BLaER1 treated with 17β-estradiol and CSF1 and Interleukin-3, amounts not matched to agents 10 nM and 100 nM (cell line): ENCODE results near the gene TMEM184B.
A peak's percentile ranks its signal among the peaks of the same experiment; 100 is the strongest.

Experiments
- H3K27ac ChIP-seq, 11 experiments: shearing (Covaris generic); formaldehyde crosslinking; 2 replicates each; pipeline ENCODE4 v1.8.1; 2022
- H3K27me3 ChIP-seq, 11 experiments: shearing (Covaris generic); formaldehyde crosslinking; 2 replicates each; pipeline ENCODE4 v1.8.1; 2022
- H3K36me3 ChIP-seq, 11 experiments: shearing (Covaris generic); formaldehyde crosslinking; 2 replicates each; pipeline ENCODE4 v1.8.1; 2022
- H3K4me1 ChIP-seq, 10 experiments: shearing (Covaris generic); formaldehyde crosslinking; 2 replicates each; pipeline ENCODE4 v1.8.1; 2022
- H3K4me2 ChIP-seq, 11 experiments: shearing (Covaris generic); formaldehyde crosslinking; 2 replicates each; pipeline ENCODE4 v1.8.1; 2022
- H3K4me3 ChIP-seq, 10 experiments: shearing (Covaris generic); formaldehyde crosslinking; 2 replicates each; pipeline ENCODE4 v1.8.1; 2022
- H3K9ac ChIP-seq, 11 experiments: shearing (Covaris generic); formaldehyde crosslinking; 2 replicates each; pipeline ENCODE4 v1.8.1; 2022
- H3K9me3 ChIP-seq, 11 experiments: shearing (Covaris generic); formaldehyde crosslinking; replicated peaks in 1 of 11; 2 replicates each; pipeline ENCODE4 v1.8.1; 2022
- H4K20me1 ChIP-seq, 11 experiments: shearing (Covaris generic); formaldehyde crosslinking; 2 replicates each; pipeline ENCODE4 v1.8.1; 2022
- Cebpa-rat ChIP-seq, 11 experiments: shearing (Covaris generic); IDR thresholded peaks; 2 replicates each; pipeline ENCODE4 v1.8.1; 2022

The TMEM184B gene

DNA sequence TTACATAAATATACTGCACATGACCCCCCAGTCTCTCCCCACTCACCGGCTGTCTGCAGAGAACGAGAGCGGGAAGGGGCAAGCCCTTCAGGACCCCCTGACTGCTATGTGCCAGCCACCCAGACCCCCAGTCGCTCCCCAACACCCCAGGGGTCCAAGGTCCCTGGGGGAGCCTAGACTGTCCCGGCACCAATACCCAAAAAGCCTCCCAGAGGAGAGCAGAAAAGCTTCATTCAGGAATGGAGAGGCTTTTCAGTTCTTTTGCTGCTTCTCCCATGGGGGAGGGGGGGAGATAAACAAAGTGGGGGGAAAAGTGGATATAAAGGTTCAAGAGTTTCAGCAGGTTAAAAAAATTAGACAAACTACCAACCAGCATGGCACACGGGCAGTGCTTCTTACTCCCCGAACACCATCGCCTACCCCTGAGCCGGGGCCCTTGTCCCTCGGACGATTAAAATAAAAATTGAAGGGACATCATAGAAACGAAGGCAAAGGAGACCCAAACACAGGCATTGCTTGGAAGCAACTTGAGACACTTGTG, 43.1 kb upstream of the TMEM184B start:
- H3K27ac ChIP-seq, result peak overlapping the region; percentile 93 to 99 (median 98)

DNA sequence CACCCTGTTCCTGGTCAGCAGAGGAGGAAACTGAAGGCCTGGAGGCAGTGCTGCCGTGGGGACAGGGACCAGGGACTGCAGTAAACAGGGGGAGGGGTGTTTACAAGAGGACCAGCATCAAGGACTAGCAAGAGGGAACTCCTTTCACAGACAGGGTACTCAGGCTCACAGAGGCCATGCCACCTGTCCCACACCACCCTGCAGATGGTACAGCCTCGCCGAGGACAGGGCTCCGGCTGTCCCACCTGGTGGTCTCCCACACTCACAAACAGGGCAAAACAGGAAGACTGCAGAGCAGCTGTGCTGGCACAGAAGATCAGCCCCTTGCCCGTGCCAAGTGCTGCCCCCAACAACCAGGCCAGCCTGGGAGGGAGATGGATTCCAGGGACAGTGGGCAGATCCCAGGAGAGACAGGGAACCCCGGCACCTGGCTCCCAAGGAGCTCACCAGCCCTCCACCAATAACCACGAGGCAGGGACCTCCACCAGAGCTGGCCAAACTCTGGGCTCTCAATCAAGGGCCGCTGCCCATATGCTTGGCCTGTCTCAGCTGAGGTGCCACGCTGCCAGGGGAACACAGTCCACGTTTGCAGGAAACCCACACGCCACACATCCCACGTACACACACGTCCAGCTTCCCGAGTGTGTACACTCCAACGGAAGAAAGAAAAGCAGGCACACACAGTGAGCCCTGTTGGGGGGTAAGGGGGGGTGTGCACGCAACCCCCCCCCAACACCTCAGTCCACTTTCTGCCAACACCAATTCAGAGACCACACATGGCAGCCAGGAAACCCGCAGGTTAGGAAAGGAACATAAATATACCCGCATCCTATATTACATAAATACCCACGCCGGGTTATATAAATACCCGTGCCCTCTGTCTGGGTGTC, 42.4 kb upstream of the TMEM184B start:
- peaks cover 66 to 73% (median 71%) of the 10 kb centered on the region in 10 experiments for H3K4me1 ChIP-seq
- TF ChIP-seq Cebpa-rat (IDR thresholded peaks at IDR 0.05), result no peak
- no peaks in the 10 kb centered on the region for H3K9me3 ChIP-seq
- peaks cover 57 to 68% (median 63%) of the 10 kb centered on the region in 11 experiments for H4K20me1 ChIP-seq
- H3K27ac ChIP-seq, result peak overlapping the region; percentile 93 to 99 (median 98); a peak in 21 of 22 replicates
- peak overlapping the region; percentile 97 to 100 (median 99) for H3K4me2 ChIP-seq
- peak overlapping the region; percentile 95 to 100 (median 99) for H3K9ac ChIP-seq
- H3K4me3 ChIP-seq, result peak overlapping the region; percentile 76 to 100 (median 94)
- H3K27me3 ChIP-seq, result no peaks in the 10 kb centered on the region
- peaks cover 24 to 43% (median 39%) of the 10 kb centered on the region in 11 experiments for H3K36me3 ChIP-seq

More for the DNA sequence above, 43.1 kb upstream of the TMEM184B start:
- Histone ChIP-seq H3K4me1 (peaks cover 58 to 66% (median 63%) of the 10 kb centered on the region in 10 experiments), H3K9me3 (no peaks in the 10 kb centered on the region), H3K9ac (peak overlapping the region; percentile 95 to 100 (median 99)), H3K4me3 (peak overlapping the region; percentile 76 to 100 (median 94)), H3K27me3 (no peaks in the 10 kb centered on the region), H3K4me2 (peak overlapping the region; percentile 97 to 100 (median 99)), H3K36me3 (peaks cover 17 to 36% (median 32%) of the 10 kb centered on the region in 11 experiments), H4K20me1 (peaks cover 50 to 61% (median 56%) of the 10 kb centered on the region in 11 experiments)
- TF ChIP-seq Cebpa-rat (IDR thresholded peaks at IDR 0.05), result no peak

DNA sequence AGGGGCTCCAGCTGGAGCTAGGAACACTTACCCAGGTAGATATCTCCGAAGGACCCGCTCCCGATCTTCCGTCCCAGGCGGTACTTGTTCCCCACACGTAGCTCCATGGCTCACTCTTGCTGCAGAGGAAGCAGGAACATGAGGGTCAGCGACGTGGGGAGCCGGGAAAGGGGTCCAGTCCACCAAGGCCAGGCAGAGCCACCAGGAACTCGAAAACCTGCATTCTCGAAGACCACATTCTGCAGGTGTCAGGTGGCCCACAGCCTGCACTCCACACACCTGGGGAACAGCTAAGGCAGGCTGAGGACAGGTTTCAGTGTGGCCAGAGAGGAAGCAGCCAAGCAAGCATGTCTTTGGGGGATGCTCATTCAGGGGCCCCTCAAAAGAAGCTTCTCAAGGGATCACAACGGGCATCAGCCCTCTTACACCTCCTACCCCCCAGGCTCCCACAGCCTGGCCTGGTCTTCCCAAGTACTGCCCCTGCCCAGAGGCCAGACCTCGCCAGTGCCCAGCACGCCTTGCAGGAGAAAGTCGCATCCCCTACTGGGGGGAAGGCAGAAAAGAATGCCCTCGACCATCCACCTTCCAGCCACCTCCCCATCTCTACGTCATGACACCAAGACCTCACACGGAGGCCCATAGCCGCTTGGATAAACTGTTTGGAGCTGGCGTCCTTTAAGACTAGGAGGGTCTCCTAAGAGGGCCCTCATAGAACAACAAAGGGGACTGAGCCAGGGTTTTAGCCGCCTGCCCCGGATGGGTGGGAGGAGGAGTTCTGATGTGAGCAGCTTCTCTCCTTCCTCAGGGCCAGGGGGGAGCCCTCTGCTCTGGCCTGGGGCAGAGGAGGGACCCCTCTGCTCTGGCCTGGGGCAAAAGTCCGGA, 41.5 kb upstream of the TMEM184B start:
- H3K27ac ChIP-seq, result peak overlapping the region; percentile 93 to 99 (median 98); a peak in 21 of 22 replicates

DNA sequence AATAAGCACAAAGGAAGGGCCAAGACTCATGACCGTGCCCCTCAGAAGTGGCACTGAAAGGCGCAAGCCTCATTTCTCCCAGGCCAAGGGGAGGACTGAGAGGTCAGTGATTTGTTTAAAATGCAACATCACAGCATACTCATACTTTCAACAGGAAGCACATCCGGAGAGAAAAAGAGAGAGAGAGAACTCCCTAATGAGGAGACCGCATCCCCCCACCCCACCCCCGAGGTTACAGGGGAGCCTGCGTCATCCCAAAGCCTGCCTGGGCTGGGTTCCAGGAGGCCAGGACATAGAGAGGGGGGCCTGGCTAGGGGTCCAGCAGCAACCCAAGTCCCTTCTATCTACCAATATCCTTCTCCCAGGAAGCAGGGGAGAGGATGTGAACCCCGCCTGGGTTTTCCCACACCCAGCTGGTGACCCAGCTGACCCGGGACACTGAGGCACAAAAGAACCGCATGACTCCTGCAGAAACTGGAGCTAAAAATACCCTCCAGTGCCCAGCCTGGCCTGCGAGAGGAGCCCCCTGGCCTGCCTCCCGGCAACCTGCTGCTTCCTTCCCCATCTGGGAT, 40.7 kb upstream of the TMEM184B start:
- peak overlapping the region; percentile 95 to 100 (median 99) for H3K9ac ChIP-seq
- no peak for TF ChIP-seq Cebpa-rat (IDR thresholded peaks at IDR 0.05)
- peak overlapping the region; percentile 76 to 100 (median 94); a peak in 19 of 20 replicates for H3K4me3 ChIP-seq

More for the DNA sequence above, 41.5 kb upstream of the TMEM184B start:
- Histone ChIP-seq H3K27me3 (no peaks in the 10 kb centered on the region), H3K4me1 (peaks cover 74 to 81% (median 79%) of the 10 kb centered on the region in 10 experiments), H3K9me3 (no peaks in the 10 kb centered on the region), H3K4me3 (peak overlapping the region; percentile 76 to 100 (median 94)), H3K9ac (peak overlapping the region; percentile 95 to 100 (median 99)), H3K4me2 (peak overlapping the region; percentile 97 to 100 (median 99)), H3K36me3 (peaks cover 33 to 52% (median 48%) of the 10 kb centered on the region in 11 experiments), H4K20me1 (peaks cover 66 to 77% (median 72%) of the 10 kb centered on the region in 11 experiments)
- TF ChIP-seq Cebpa-rat (IDR thresholded peaks at IDR 0.05), result no peak

DNA sequence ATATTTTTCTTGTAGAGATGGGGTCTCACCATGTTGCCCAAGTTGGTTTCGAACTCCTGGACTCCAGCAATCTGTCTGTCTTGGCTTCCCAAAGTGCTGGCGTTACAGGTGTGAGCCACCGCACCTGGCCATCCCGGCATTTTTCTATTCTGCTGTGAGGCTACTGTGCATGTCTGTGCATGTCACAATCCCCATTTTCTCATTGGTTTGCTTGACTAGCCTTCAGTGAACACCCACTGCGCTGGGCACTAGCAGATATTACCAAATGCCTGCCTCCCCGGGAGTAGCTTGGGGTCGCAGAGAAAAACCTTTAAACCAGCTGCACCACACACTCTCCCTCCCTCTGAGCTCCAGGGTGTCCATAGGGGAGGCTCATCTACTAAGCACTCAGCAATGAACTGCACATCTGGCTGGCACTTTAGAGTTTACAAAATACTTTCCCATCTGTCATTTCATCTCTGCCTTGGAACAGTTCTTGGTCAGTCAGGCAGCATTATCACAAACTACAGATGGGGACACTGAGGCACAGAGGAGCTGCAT, 39.5 kb upstream of the TMEM184B start:
- peak overlapping the region in 9 of 11 experiments; percentile 93 to 99 (median 99); a peak in 17 of 22 replicates for H3K27ac ChIP-seq
- H3K9me3 ChIP-seq, result no peaks in the 10 kb centered on the region
- peak overlapping the region in 10 of 11 experiments; percentile 26 to 99 (median 99); a peak in 13 of 22 replicates for H3K9ac ChIP-seq
- peak overlapping the region in 2 of 10 experiments; percentile 90 to 95; a peak in 4 of 20 replicates for H3K4me3 ChIP-seq
- TF ChIP-seq Cebpa-rat (IDR thresholded peaks at IDR 0.05), result no peak
- peaks cover 86 to 97% (median 92%) of the 10 kb centered on the region in 11 experiments for H4K20me1 ChIP-seq
- H3K36me3 ChIP-seq, result peaks cover 52 to 72% (median 68%) of the 10 kb centered on the region in 11 experiments
- H3K4me2 ChIP-seq, result peak overlapping the region; percentile 97 to 100 (median 99)
- H3K4me1 ChIP-seq, result peaks cover 80 to 86% (median 84%) of the 10 kb centered on the region in 10 experiments
- H3K27me3 ChIP-seq, result no peaks in the 10 kb centered on the region

More for the DNA sequence above, 40.7 kb upstream of the TMEM184B start:
- H3K27ac ChIP-seq, result peak overlapping the region in 10 of 11 experiments; percentile 93 to 99 (median 98); a peak in 21 of 22 replicates
- no peaks in the 10 kb centered on the region for H3K27me3 ChIP-seq
- H3K36me3 ChIP-seq, result peaks cover 41 to 60% (median 56%) of the 10 kb centered on the region in 11 experiments
- peak overlapping the region; percentile 97 to 100 (median 99) for H3K4me2 ChIP-seq
- no peaks in the 10 kb centered on the region for H3K9me3 ChIP-seq
- peaks cover 80 to 84% (median 82%) of the 10 kb centered on the region in 10 experiments for H3K4me1 ChIP-seq
- H4K20me1 ChIP-seq, result peaks cover 75 to 85% (median 80%) of the 10 kb centered on the region in 11 experiments

DNA sequence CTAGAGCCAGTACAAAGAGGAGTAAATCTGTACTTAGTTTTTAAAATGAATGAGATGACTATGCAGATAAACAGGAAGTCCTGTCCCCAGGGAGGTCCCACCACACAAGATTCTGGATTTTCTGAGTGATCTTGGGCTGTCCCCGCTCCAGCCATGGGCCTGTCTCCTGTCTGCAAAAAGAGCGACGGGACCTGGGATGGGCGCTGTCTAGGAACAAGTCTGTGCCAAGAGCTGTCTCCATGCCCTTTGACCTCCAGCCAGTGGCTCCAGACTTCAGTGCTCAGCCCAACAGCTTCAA, 38.5 kb upstream of the TMEM184B start:
- H3K4me1 ChIP-seq, result peaks cover 91 to 96% (median 94%) of the 10 kb centered on the region in 10 experiments
- H3K4me2 ChIP-seq, result peak overlapping the region; percentile 97 to 100 (median 99)
- no peaks in the 10 kb centered on the region for H3K27me3 ChIP-seq
- peak overlapping the region in 6 of 10 experiments; percentile 22 to 56 (median 31); a peak in 10 of 20 replicates for H3K4me3 ChIP-seq
- no peaks in the 10 kb centered on the region for H3K9me3 ChIP-seq
- no peak for TF ChIP-seq Cebpa-rat (IDR thresholded peaks at IDR 0.05)
- peaks cover 54 to 77% (median 71%) of the 10 kb centered on the region in 11 experiments for H3K36me3 ChIP-seq
- H3K9ac ChIP-seq, result peak overlapping the region; percentile 11 to 99 (median 65); a peak in 19 of 22 replicates
- H4K20me1 ChIP-seq, result peaks cover 97 to 100% (median 100%) of the 10 kb centered on the region in 11 experiments
- peak overlapping the region in 10 of 11 experiments; percentile 26 to 99 (median 98); a peak in 20 of 22 replicates for H3K27ac ChIP-seq

DNA sequence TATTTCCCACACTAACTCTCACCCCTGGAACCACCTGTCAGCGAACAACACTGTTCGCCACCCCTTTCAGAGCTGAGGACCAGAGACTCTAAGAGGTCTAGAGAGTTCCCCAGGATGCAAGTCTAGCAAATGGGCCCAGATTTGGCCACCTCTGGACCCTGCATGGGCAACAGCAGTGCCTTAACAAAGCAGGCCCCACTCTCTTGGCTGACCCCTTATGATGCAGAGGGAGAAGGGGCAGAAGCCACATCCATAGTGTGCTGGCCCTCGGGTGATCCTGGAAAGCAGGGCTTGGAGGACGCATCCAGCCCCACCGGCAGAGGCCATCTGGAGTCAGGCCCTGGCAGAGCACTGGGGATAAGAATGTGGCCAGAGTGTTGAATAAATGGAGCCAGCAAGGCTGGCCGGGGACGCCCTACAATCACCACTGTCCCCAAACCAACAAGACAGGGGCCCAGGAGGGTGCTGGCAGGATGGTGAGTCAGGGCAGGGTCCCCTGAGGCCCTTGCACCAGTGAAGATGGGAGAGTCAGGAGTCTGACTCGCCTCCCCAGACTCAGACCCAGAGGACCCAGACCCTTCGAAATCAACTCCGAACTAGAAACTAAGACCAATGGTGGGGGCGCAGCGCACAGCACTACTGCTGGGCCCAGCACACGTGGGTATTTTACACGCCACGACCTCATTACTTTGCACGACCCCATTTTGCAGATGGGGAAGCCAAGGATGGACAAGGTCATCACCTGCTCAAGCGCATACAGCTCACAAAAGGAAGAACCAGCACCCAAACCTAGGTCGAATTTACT, 37.9 kb upstream of the TMEM184B start:
- TF ChIP-seq Cebpa-rat (IDR thresholded peaks at IDR 0.05), result no peak
- Histone ChIP-seq H3K4me1 (peaks cover 96 to 100% (median 99%) of the 10 kb centered on the region in 10 experiments), H3K9ac (peak overlapping the region; percentile 11 to 99 (median 65); a peak in 20 of 22 replicates), H3K36me3 (peaks cover 54 to 78% (median 71%) of the 10 kb centered on the region in 11 experiments), H4K20me1 (peaks cover 100% of the 10 kb centered on the region in 11 experiments), H3K27ac (peak overlapping the region in 10 of 11 experiments; percentile 26 to 99 (median 98); a peak in 20 of 22 replicates), H3K27me3 (no peaks in the 10 kb centered on the region), H3K4me2 (peak overlapping the region; percentile 97 to 100 (median 99)), H3K4me3 (peak overlapping the region in 6 of 10 experiments; percentile 22 to 56 (median 31); a peak in 10 of 20 replicates), H3K9me3 (no peaks in the 10 kb centered on the region)
